GM10266 (cell line): ENCODE measurements around the gene TMEM231.
A peak's percentile ranks its signal among the peaks of the same experiment; 100 is the strongest.
"Not testable (repeated sequence)": the region's sequence is repeated elsewhere in the genome, so short reads cannot be mapped to it uniquely, and the experiment has no call there.

Experiments used
- DNase-seq: peaks from one replicate; pipeline ENCODE4 v3.0.0; 2012; ENCODE audit errors: extremely low spot score
- TF ChIP-seq, protein P1 (sequence below): IDR thresholded peaks from 2 replicates; pipeline ENCODE4 v1.5.1; 2012; ENCODE audit warnings: mild to moderate bottlenecking, low read depth; ENCODE audit not compliant: control insufficient read depth, insufficient read depth; ENCODE audit errors: missing control alignments

Gene TMEM231

DNA sequence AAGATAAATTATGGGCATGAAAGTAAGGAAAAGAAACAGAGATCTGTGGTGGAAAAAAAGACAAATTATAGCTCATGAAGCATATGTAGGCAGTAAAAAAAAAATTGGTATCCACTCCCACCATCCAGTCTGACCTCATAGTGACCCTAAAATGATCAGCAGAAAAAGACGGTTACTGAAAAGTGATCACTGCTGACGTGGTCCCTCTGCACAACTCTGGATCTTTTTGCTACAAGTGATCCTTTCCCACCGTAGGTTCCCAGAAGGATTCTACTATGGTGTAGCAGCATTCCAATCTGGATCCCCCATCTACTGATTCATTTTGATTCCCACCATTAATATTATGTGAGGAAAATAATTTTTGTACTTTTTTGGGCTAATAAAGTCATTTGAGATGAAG, 49.9 kb downstream of the TMEM231 start:
- TF ChIP-seq, protein P1, sequence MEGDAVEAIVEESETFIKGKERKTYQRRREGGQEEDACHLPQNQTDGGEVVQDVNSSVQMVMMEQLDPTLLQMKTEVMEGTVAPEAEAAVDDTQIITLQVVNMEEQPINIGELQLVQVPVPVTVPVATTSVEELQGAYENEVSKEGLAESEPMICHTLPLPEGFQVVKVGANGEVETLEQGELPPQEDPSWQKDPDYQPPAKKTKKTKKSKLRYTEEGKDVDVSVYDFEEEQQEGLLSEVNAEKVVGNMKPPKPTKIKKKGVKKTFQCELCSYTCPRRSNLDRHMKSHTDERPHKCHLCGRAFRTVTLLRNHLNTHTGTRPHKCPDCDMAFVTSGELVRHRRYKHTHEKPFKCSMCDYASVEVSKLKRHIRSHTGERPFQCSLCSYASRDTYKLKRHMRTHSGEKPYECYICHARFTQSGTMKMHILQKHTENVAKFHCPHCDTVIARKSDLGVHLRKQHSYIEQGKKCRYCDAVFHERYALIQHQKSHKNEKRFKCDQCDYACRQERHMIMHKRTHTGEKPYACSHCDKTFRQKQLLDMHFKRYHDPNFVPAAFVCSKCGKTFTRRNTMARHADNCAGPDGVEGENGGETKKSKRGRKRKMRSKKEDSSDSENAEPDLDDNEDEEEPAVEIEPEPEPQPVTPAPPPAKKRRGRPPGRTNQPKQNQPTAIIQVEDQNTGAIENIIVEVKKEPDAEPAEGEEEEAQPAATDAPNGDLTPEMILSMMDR = no peak

GRCh38 chr16:75503801-75504200, 52.3 kb downstream of the TMEM231 start:
- DNase-seq = no peak
- TF ChIP-seq, protein P1 = no peak

More for the DNA sequence above, 49.9 kb downstream of the TMEM231 start:
- DNase-seq = no peak

DNA sequence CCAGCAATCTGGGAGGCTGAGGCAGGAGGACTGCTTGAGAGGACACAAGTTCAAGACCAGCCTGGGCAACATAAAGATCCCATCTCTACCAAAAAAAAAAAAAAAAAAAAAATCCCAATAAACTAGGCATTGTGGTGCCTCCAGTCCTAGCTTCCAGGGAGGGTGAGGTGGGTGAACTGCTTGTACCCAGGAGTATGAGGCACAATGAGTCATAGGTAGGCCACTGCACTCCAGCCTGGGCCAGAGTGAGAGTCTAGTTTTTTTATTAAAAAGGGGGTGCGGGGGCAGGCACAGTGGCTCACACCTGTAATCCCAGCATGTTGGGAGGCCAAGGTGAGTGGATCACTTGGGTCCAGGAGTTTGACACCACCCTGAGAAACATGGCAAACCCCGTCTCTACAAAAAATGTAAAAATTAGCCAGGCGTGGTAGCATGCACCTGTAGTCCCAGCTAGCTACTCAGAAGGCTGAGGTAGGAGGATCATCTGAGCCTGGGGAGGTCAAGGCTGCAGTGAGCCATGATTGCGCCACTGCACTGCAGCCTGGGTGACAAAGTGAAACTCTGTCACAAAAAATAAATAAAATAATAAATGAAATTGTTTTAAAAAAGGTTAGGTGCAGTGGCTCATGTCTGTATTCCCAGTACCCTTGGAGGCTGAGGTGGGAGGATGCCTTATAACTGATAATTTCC, 53.0 kb downstream of the TMEM231 start:
- no peak for DNase-seq
- TF ChIP-seq, protein P1 = no peak

GRCh38 chr16:75501820-75502219, 54.2 kb downstream of the TMEM231 start:
- DNase-seq = not testable (repeated sequence)

DNA sequence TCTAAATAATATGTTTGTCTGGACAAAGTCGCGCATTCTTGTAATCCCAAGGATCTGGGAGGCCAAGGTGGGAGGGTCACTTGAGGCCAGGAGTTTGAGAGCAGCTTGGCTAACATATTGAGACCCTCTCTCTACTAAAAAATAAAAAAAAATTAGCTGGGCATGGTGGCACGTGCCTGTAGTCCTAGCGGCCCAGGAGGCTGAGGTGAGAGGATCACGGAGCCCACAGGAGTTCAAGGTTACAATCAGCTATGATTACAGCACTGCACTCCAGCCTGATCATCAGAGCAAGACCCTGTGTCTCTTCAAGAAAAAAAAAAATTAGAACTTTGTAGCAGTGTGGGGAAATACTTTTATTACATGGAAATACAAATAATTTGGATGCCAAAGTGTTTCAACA, 54.7 kb downstream of the TMEM231 start:
- DNase-seq = no peak
- TF ChIP-seq, protein P1 = no peak

GRCh38 chr16:75498605-75499322, 57.3 kb downstream of the TMEM231 start:
- DNase-seq = not testable (repeated sequence)

- TF ChIP-seq, protein P1 = no peak
- DNase-seq = no peak
These were observed 58.5 kb downstream of the TMEM231 start for GRCh38 chr16:75497558-75497957.

DNA sequence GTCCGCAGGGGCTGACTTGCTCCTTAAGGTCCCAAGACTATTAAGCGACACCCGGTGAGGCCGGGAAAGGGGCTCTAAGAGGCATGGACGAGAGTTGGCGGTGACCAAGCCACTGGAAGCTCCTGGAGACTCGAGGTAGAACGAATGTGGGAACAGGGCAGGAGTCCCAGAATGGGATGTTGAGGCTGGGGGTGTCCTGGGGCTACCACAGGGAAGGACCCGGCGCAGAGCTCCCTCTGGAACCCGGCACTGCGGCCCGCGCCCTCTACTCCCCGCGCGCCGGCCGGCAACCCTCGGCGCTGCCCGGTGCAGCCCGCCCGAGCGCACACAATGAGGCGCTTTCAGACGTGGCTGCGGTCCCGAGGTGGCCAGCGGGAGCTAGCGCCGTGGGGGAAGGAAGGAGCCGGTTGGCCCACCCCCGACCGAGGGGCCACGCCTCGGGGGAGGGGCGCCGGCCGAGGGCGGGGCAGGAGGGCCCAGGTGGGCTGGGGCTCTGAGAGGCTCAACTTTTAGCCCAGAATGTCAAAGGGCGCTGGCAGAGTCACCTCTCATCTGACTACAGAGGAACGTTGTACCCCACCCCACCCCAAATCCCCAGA, 60.9 kb downstream of the TMEM231 start, which contains the start of gene CHST6:
Gene CHST6, minus strand, starts transcription at position 366 of the 599 bp plus-strand sequence. CDS start 15,613 bp downstream, outside the sequence.
- TF ChIP-seq, protein P1 = peak; percentile 0
- peak; percentile 82 for DNase-seq
